ENCODE measurements around the gene CYP2A6. TPM values are rescaled to one million over a fixed set of nuclear protein-coding genes. Genes with fewer than 3 reads are reported as not detected.
"Not testable (repeated sequence)": the region's sequence is repeated elsewhere in the genome, so short reads cannot be mapped to it uniquely, and the experiment has no call there.

Gene CYP2A6
- total and polyA plus RNA-seq, 2 of the 4 experiments (the other 2 are of a cell fraction), result not detected

- H3K4me2 ChIP-seq (ENCODE audit: low read depth, low read length); H3K9me1 ChIP-seq (ENCODE audit: insufficient read depth, low read length); H3K18ac ChIP-seq (ENCODE audit: low read depth, low read length); H3K4me3 ChIP-seq (ENCODE audit: insufficient read depth, low read depth, low read length); H3K14ac ChIP-seq (replicated peaks; ENCODE audit: low read depth, low read length); H3K56ac ChIP-seq (ENCODE audit: extremely low read depth, insufficient read depth, low read length); H3K27ac ChIP-seq (ENCODE audit: insufficient read depth, low read length); BruUV-seq (replicated peaks); CTCF ChIA-PET; H2AFZ ChIP-seq (replicated peaks; ENCODE audit: low read length, poor library complexity); H3K9me3 ChIP-seq (ENCODE audit: control insufficient read depth, insufficient read depth, low read length); H2AK9ac ChIP-seq (replicated peaks; ENCODE audit: low read depth, low read length, poor library complexity); H2BK5ac ChIP-seq (ENCODE audit: low read depth, low read length, poor library complexity, severe bottlenecking); H2BK20ac ChIP-seq (ENCODE audit: low read depth, low read length); H2BK15ac ChIP-seq (ENCODE audit: low read depth, low read length); H3K9ac ChIP-seq (ENCODE audit: low read depth, low read length); H4K8ac ChIP-seq (ENCODE audit: low read depth in 2 of 2, low read length in 2 of 2); DNase-seq; ATAC-seq (ENCODE audit: low read depth); H4K20me1 ChIP-seq (ENCODE audit: insufficient read depth, low read length); H3K27me3 ChIP-seq (ENCODE audit: control insufficient read depth, insufficient read depth, low read length); H3K4ac ChIP-seq (ENCODE audit: low read depth, low read length); H2AK5ac ChIP-seq (ENCODE audit: low read depth, low read length); intact Hi-C loops (cut with micrococcal nuclease); H4K5ac ChIP-seq (ENCODE audit: low read depth, low read length); H3K79me1 ChIP-seq (ENCODE audit: low read depth in 1 of 2, low read length in 2 of 2); H2BK120ac ChIP-seq (ENCODE audit: low read depth, low read length); H4K91ac ChIP-seq (ENCODE audit: insufficient read depth, low read depth, low read length); in situ Hi-C loops (cut with MboI; ENCODE audit: low sequenced_read_pairs); POLR2A ChIA-PET (ENCODE audit: unreplicated experiment); H3K23ac ChIP-seq (ENCODE audit: low read depth, low read length); dilution Hi-C loops (cut with HindIII; ENCODE audit: low sequenced_read_pairs, unreplicated experiment): not testable (repeated sequence)
- Histone ChIP-seq H3K36me3 (ENCODE audit: control insufficient read depth, insufficient read depth, low read length) (peaks cover 15% of the 10 kb centered on the region), H3K4me1 (ENCODE audit: control insufficient read depth, insufficient read depth, low read length) (peaks cover 12% of the 10 kb centered on the region)
- no CpG with 5 or more reads among the region's 14 CpGs for WGBS, 2 experiments (ENCODE audit: extremely low coverage in 2 of 2, insufficient read length in 1 of 2)
These were observed 23.9 kb downstream of the CYP2A6 start for GRCh38 chr19:40826312-40826698.

- H2AK5ac ChIP-seq (ENCODE audit: low read depth, low read length); H4K91ac ChIP-seq (ENCODE audit: insufficient read depth, low read depth, low read length); POLR2A ChIA-PET (ENCODE audit: unreplicated experiment); H2AK9ac ChIP-seq (replicated peaks; ENCODE audit: low read depth, low read length, poor library complexity); H2BK15ac ChIP-seq (ENCODE audit: low read depth, low read length); dilution Hi-C loops (cut with HindIII; ENCODE audit: low sequenced_read_pairs, unreplicated experiment); H3K27me3 ChIP-seq (ENCODE audit: control insufficient read depth, insufficient read depth, low read length); H3K9me1 ChIP-seq (ENCODE audit: insufficient read depth, low read length); H3K27ac ChIP-seq (ENCODE audit: insufficient read depth, low read length); H3K9me3 ChIP-seq (ENCODE audit: control insufficient read depth, insufficient read depth, low read length); H3K79me1 ChIP-seq (ENCODE audit: low read depth in 1 of 2, low read length in 2 of 2); in situ Hi-C loops (cut with MboI; ENCODE audit: low sequenced_read_pairs); H3K9ac ChIP-seq (ENCODE audit: low read depth, low read length); CTCF ChIA-PET; intact Hi-C loops (cut with micrococcal nuclease); H2BK20ac ChIP-seq (ENCODE audit: low read depth, low read length); H4K5ac ChIP-seq (ENCODE audit: low read depth, low read length); H2AFZ ChIP-seq (replicated peaks; ENCODE audit: low read length, poor library complexity); H4K8ac ChIP-seq (ENCODE audit: low read depth in 2 of 2, low read length in 2 of 2); H2BK120ac ChIP-seq (ENCODE audit: low read depth, low read length); DNase-seq; H3K14ac ChIP-seq (replicated peaks; ENCODE audit: low read depth, low read length); H3K4ac ChIP-seq (ENCODE audit: low read depth, low read length); H3K18ac ChIP-seq (ENCODE audit: low read depth, low read length); BruUV-seq (replicated peaks); H4K20me1 ChIP-seq (ENCODE audit: insufficient read depth, low read length); H3K23ac ChIP-seq (ENCODE audit: low read depth, low read length); H3K4me3 ChIP-seq (ENCODE audit: insufficient read depth, low read depth, low read length); H3K4me2 ChIP-seq (ENCODE audit: low read depth, low read length); ATAC-seq (ENCODE audit: low read depth); H3K56ac ChIP-seq (ENCODE audit: extremely low read depth, insufficient read depth, low read length): not testable (repeated sequence)
- H3K4me1 ChIP-seq (ENCODE audit: control insufficient read depth, insufficient read depth, low read length), result peaks cover 10% of the 10 kb centered on the region
- H3K36me3 ChIP-seq (ENCODE audit: control insufficient read depth, insufficient read depth, low read length), result peaks cover 15% of the 10 kb centered on the region
- no CpG with 5 or more reads among the region's 6 CpGs for WGBS, 2 experiments (ENCODE audit: extremely low coverage in 2 of 2, insufficient read length in 1 of 2)
- peak overlapping the region; percentile 49 for H2BK5ac ChIP-seq (ENCODE audit: low read depth, low read length, poor library complexity, severe bottlenecking)
These were observed 24.7 kb downstream of the CYP2A6 start for GRCh38 chr19:40825460-40826095.

Data from IMR-90 (cell line).